Measurements from ENCODE around the gene RNF220. TPM values are rescaled to one million over a fixed set of nuclear protein-coding genes. Genes with fewer than 3 reads are reported as not detected.

RNF220 gene
- polyA plus RNA-seq, 1 donor from 2014 or later = 142 TPM

- Histone ChIP-seq H3K27me3 (ENCODE audit: insufficient read depth, low read depth, low read length) (no peaks in the 10 kb centered on the region), H3K27ac (ENCODE audit: low read length) (no peak overlapping the region), H3K9me3 (ENCODE audit: low read length) (no peaks in the 10 kb centered on the region), H3K79me2 (replicated peaks; ENCODE audit: insufficient read depth, low read length) (no peaks in the 10 kb centered on the region), H3K4me3 (ENCODE audit: low read length) (no peak overlapping the region), H3K9ac (ENCODE audit: low read length) (no peak overlapping the region), H3K9me2 (ENCODE audit: insufficient read depth, low read length) (no peaks in the 10 kb centered on the region), H3K4me2 (ENCODE audit: low read length) (no peak overlapping the region), H2AFZ (ENCODE audit: low read depth, low read length) (no peak overlapping the region), H3K36me3 (ENCODE audit: insufficient read depth, low read length) (no peaks in the 10 kb centered on the region), H4K20me1 (ENCODE audit: insufficient read depth) (no peaks in the 10 kb centered on the region), H3F3A (ENCODE audit: insufficient read depth, low read length, poor library complexity, severe bottlenecking) (no peaks in the 10 kb centered on the region)
- TF ChIP-seq EP300 (conservative IDR thresholded peaks at IDR 0.05; ENCODE audit: poor library complexity, severe bottlenecking) = no peak
- no peak for TF ChIP-seq EZH2 (IDR thresholded peaks at IDR 0.05; ENCODE audit: borderline replicate concordance, insufficient read depth, low read length, poor library complexity, severe bottlenecking)
- no peak for TF ChIP-seq TAF1 (IDR thresholded peaks at IDR 0.05; ENCODE audit: low read depth)
- no peak for TF ChIP-seq SMC3 (conservative IDR thresholded peaks at IDR 0.05; ENCODE audit: poor library complexity)
- no peak for TF ChIP-seq REST (IDR thresholded peaks at IDR 0.05; ENCODE audit: borderline replicate concordance)
These were observed 189.3 kb downstream of the RNF220 start for GRCh38 chr1:44594353-44594752.

- Histone ChIP-seq H3K9me3 (ENCODE audit: low read length) (no peaks in the 10 kb centered on the region), H3K9me2 (ENCODE audit: insufficient read depth, low read length) (no peaks in the 10 kb centered on the region), H3K27me3 (ENCODE audit: insufficient read depth, low read depth, low read length) (no peaks in the 10 kb centered on the region), H3K27ac (ENCODE audit: low read length) (no peak overlapping the region), H3K4me2 (ENCODE audit: low read length) (no peak overlapping the region), H4K20me1 (ENCODE audit: insufficient read depth) (no peaks in the 10 kb centered on the region), H3K36me3 (ENCODE audit: insufficient read depth, low read length) (no peaks in the 10 kb centered on the region), H3K9ac (ENCODE audit: low read length) (no peak overlapping the region), H2AFZ (ENCODE audit: low read depth, low read length) (no peak overlapping the region), H3K79me2 (replicated peaks; ENCODE audit: insufficient read depth, low read length) (no peaks in the 10 kb centered on the region), H3K4me3 (ENCODE audit: low read length) (no peak overlapping the region), H3F3A (ENCODE audit: insufficient read depth, low read length, poor library complexity, severe bottlenecking) (no peaks in the 10 kb centered on the region)
- TF ChIP-seq TAF1 (IDR thresholded peaks at IDR 0.05; ENCODE audit: low read depth) (no peak), POLR2AphosphoS5 (IDR thresholded peaks at IDR 0.05) (no peak), REST (IDR thresholded peaks at IDR 0.05; ENCODE audit: borderline replicate concordance) (no peak), RAD21 (conservative IDR thresholded peaks at IDR 0.05) (peak; percentile 55), MXI1 (conservative IDR thresholded peaks at IDR 0.05; ENCODE audit: poor library complexity, severe bottlenecking) (no peak), SMC3 (conservative IDR thresholded peaks at IDR 0.05; ENCODE audit: poor library complexity) (peak; percentile 40), EP300 (conservative IDR thresholded peaks at IDR 0.05; ENCODE audit: poor library complexity, severe bottlenecking) (no peak), EZH2 (IDR thresholded peaks at IDR 0.05; ENCODE audit: borderline replicate concordance, insufficient read depth, low read length, poor library complexity, severe bottlenecking) (no peak), CTCF (IDR thresholded peaks at IDR 0.05; ENCODE audit: poor library complexity, severe bottlenecking) (peak; percentile 57)
These were observed 190.0 kb downstream of the RNF220 start for GRCh38 chr1:44594871-44595735.
